ENCODE measurements around the gene NELL1.

DNA sequence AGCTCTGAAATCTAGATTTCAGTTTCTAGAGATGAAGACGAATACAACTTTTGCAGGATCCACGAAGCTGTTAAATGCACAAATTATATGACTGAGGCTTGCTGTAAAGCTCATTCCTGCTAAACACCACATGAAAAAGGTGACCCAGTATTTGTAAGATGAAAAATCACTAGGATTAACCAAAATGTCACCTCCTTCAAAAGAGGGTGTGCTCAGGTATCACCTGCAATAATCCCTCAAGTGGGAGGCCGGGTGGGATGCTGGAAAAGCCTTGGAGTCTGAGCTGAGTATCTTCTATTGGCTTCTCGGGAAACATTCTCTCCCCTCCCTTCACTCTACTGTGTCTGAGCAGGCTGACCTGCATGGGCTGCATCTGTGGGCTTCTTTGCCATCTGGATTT lies 195.8 kb downstream of the NELL1 start:
- TF ChIP-seq POLR2AphosphoS5 (IDR thresholded peaks at IDR 0.05; ENCODE audit: borderline replicate concordance, low read depth, low read length): no peak
- no peak for TF ChIP-seq EZH2 (IDR thresholded peaks at IDR 0.05)

All from SK-N-MC (cell line).